Osteoblast (primary cell): ENCODE measurements around the gene STK33. TPM values are rescaled to one million over a fixed set of nuclear protein-coding genes. Genes with fewer than 3 reads are reported as not detected.

Experiments used
- DNase-seq: peaks from one replicate; pipeline ENCODE4 v3.0.0; 2011; ENCODE audit warnings: low spot score, mixed read lengths; ENCODE audit not compliant: insufficient read length; ENCODE audit errors: missing footprints
- H2AFZ ChIP-seq: 2 replicates; pipeline ENCODE4 v1.6.0; 2011; ENCODE audit warnings: mild to moderate bottlenecking, low read length
- H3K27ac ChIP-seq: 2 replicates; pipeline ENCODE4 v1.5.1; 2011; ENCODE audit warnings: mild to moderate bottlenecking, low read depth, low read length, moderate library complexity
- H3K27me3 ChIP-seq: 2 replicates; pipeline ENCODE4 v1.6.0; 2012; ENCODE audit warnings: mild to moderate bottlenecking, control low read depth, inconsistent platforms, low read length, moderate library complexity; ENCODE audit not compliant: insufficient read depth
- H3K36me3 ChIP-seq: 2 replicates; pipeline ENCODE4 v1.5.1; 2011; ENCODE audit warnings: mild to moderate bottlenecking, low read length, control low read depth, moderate library complexity; ENCODE audit not compliant: insufficient read depth
- H3K4me1 ChIP-seq: 2 replicates; pipeline ENCODE4 v1.5.1; 2011; ENCODE audit warnings: mild to moderate bottlenecking, low read length, control low read depth, moderate library complexity; ENCODE audit not compliant: insufficient read depth
- H3K4me2 ChIP-seq: 2 replicates; pipeline ENCODE4 v1.6.0; 2011; ENCODE audit warnings: mild to moderate bottlenecking, low read length; ENCODE audit not compliant: insufficient read depth
- H3K4me3 ChIP-seq: fragments of 200-600 bp; sonication (generic); 3 replicates; pipeline ENCODE4 v1.5.1; 2012; ENCODE audit warnings: mild to moderate bottlenecking, low read length, inconsistent platforms; ENCODE audit not compliant: insufficient read depth
- H3K79me2 ChIP-seq: 2 replicates; pipeline ENCODE4 v1.6.0; 2012; ENCODE audit warnings: mild to moderate bottlenecking, low read length, control low read depth, inconsistent platforms; ENCODE audit not compliant: insufficient read depth
- H3K9me3 ChIP-seq: 2 replicates; pipeline ENCODE4 v1.5.1; 2011; ENCODE audit warnings: low read depth, low read length, control low read depth
- H4K20me1 ChIP-seq: 2 replicates; pipeline ENCODE4 v1.6.0; 2012; ENCODE audit warnings: mild to moderate bottlenecking, low read length, control low read depth; ENCODE audit not compliant: insufficient read depth
- total RNA-seq: library from RNA; depleted of rRNA; stranded (reverse); fragments of >200 nt; gene quantifications from 2 replicates; pipeline ENCODE4 v1.2.3, GENCODE V29; 2012
- TF ChIP-seq, protein P1 (sequence below): IDR thresholded peaks from 2 replicates; pipeline ENCODE4 v1.5.1; 2011; ENCODE audit warnings: mild to moderate bottlenecking, low read depth, low read length, moderate library complexity; ENCODE audit errors: extremely low read depth

The STK33 gene
- total RNA-seq, 1 donor, result 0.72 TPM

- no peak for DNase-seq
- no peak overlapping the region for H3K27ac ChIP-seq
- H3K36me3 ChIP-seq, result peaks cover 5% of the 10 kb centered on the region
- no peak overlapping the region for H3K4me2 ChIP-seq
- no peaks in the 10 kb centered on the region for H4K20me1 ChIP-seq
- no peak overlapping the region for H2AFZ ChIP-seq
- TF ChIP-seq, protein P1, sequence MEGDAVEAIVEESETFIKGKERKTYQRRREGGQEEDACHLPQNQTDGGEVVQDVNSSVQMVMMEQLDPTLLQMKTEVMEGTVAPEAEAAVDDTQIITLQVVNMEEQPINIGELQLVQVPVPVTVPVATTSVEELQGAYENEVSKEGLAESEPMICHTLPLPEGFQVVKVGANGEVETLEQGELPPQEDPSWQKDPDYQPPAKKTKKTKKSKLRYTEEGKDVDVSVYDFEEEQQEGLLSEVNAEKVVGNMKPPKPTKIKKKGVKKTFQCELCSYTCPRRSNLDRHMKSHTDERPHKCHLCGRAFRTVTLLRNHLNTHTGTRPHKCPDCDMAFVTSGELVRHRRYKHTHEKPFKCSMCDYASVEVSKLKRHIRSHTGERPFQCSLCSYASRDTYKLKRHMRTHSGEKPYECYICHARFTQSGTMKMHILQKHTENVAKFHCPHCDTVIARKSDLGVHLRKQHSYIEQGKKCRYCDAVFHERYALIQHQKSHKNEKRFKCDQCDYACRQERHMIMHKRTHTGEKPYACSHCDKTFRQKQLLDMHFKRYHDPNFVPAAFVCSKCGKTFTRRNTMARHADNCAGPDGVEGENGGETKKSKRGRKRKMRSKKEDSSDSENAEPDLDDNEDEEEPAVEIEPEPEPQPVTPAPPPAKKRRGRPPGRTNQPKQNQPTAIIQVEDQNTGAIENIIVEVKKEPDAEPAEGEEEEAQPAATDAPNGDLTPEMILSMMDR, result no peak
- H3K79me2 ChIP-seq, result no peaks in the 10 kb centered on the region
- no peak overlapping the region for H3K4me3 ChIP-seq
- H3K4me1 ChIP-seq, result peaks cover 6% of the 10 kb centered on the region
- no peaks in the 10 kb centered on the region for H3K9me3 ChIP-seq
- no peaks in the 10 kb centered on the region for H3K27me3 ChIP-seq
Observed at GRCh38 chr11:8640267-8640906, 46.4 kb upstream of the STK33 start.

- Histone ChIP-seq H3K4me2 (no peak overlapping the region), H3K79me2 (no peaks in the 10 kb centered on the region), H3K36me3 (no peaks in the 10 kb centered on the region), H3K27ac (no peak overlapping the region), H2AFZ (no peak overlapping the region), H3K9me3 (no peaks in the 10 kb centered on the region), H3K4me1 (peaks cover 6% of the 10 kb centered on the region), H4K20me1 (no peaks in the 10 kb centered on the region), H3K4me3 (no peak overlapping the region), H3K27me3 (no peaks in the 10 kb centered on the region)
- TF ChIP-seq, protein P1, result no peak
- no peak for DNase-seq
Observed at GRCh38 chr11:8639655-8640054, 45.6 kb upstream of the STK33 start.

- DNase-seq, result no peak
- no peak overlapping the region for H3K27ac ChIP-seq
- TF ChIP-seq, protein P1, result no peak
- no peak overlapping the region for H3K4me3 ChIP-seq
- no peaks in the 10 kb centered on the region for H3K36me3 ChIP-seq
- no peaks in the 10 kb centered on the region for H3K79me2 ChIP-seq
- H3K9me3 ChIP-seq, result no peaks in the 10 kb centered on the region
- H3K27me3 ChIP-seq, result no peaks in the 10 kb centered on the region
- H4K20me1 ChIP-seq, result no peaks in the 10 kb centered on the region
- peaks cover 6% of the 10 kb centered on the region for H3K4me1 ChIP-seq
- H3K4me2 ChIP-seq, result no peak overlapping the region
- H2AFZ ChIP-seq, result peak overlapping the region; percentile 11
Observed at GRCh38 chr11:8638300-8638699, 44.3 kb upstream of the STK33 start.

GRCh38 chr11:8636127-8636526 is 42.1 kb upstream of the STK33 start:
- peaks cover 13% of the 10 kb centered on the region for H3K4me1 ChIP-seq
- TF ChIP-seq, protein P1, result no peak
- DNase-seq, result no peak
- no peak overlapping the region for H3K4me3 ChIP-seq
- H3K36me3 ChIP-seq, result no peaks in the 10 kb centered on the region
- no peak overlapping the region for H3K27ac ChIP-seq
- H3K27me3 ChIP-seq, result no peaks in the 10 kb centered on the region
- H4K20me1 ChIP-seq, result no peaks in the 10 kb centered on the region
- no peak overlapping the region for H2AFZ ChIP-seq
- H3K4me2 ChIP-seq, result no peak overlapping the region
- H3K79me2 ChIP-seq, result no peaks in the 10 kb centered on the region
- H3K9me3 ChIP-seq, result no peaks in the 10 kb centered on the region
